Neural cell (in vitro differentiated cells): ENCODE results near the gene ACAA1.

ENCODE experiments used
- EP300 ChIP-seq: fragments of 450-650 bp; conservative IDR thresholded peaks from 2 replicates; pipeline ENCODE4 v1.6.1; 2014; ENCODE audit warnings: antibody characterized with exemption, mild to moderate bottlenecking, moderate library complexity; ENCODE audit not compliant: poor library complexity, severe bottlenecking
- MXI1 ChIP-seq: fragments of 450-650 bp; conservative IDR thresholded peaks from 2 replicates; pipeline ENCODE4 v1.6.1; 2014; ENCODE audit warnings: antibody characterized with exemption, mild to moderate bottlenecking; ENCODE audit not compliant: poor library complexity, severe bottlenecking
- POLR2AphosphoS5 ChIP-seq: IDR thresholded peaks from 2 replicates; pipeline ENCODE4 v1.6.1; 2012
- TF ChIP-seq, protein P1 (sequence below): fragments of 450-650 bp; IDR thresholded peaks from 2 replicates; pipeline ENCODE4 v1.5.1; 2014; ENCODE audit warnings: antibody characterized with exemption, mild to moderate bottlenecking, moderate library complexity; ENCODE audit not compliant: poor library complexity, severe bottlenecking
- TF ChIP-seq, protein P2 (sequence below): IDR thresholded peaks from 2 replicates; pipeline ENCODE4 v1.6.1; 2012; ENCODE audit warnings: borderline replicate concordance

DNA sequence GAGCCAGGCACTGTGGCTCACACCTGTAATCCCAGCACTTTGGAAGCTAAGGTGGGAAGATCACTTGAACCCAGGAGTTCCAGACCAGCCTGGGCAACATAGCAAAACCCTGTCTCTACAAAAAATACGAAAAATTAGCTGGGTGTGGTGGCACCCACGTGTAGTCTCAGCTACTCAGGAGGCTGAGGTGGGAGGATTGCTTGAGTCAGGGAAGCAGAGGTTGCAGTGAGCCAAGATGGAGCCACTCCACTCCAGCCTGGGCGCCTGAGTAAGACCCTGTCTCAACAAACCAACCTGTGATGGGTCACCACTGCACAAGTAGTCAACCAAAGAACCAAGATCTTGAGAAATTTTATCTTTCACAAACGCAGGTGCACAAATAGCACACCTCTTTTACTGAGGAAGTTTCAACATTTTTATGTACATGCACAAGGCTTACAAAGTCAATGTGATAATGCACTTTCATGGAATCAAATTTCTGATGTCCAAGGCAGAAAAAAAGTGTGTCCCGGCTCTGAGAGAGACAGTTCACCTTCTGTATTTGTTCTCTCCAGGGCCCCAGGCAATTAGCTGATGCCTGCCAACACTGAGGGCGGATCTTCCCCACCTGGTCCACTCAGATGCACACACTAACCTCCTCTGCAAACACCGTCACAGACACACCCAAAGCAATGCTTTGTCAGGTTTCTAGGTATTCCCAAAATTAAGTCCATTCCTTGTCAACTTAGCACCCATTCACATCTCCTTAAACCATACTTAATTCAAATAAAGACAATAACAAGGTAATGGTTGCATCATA is 12.4 kb downstream of the ACAA1 start:
- TF ChIP-seq, protein P1, sequence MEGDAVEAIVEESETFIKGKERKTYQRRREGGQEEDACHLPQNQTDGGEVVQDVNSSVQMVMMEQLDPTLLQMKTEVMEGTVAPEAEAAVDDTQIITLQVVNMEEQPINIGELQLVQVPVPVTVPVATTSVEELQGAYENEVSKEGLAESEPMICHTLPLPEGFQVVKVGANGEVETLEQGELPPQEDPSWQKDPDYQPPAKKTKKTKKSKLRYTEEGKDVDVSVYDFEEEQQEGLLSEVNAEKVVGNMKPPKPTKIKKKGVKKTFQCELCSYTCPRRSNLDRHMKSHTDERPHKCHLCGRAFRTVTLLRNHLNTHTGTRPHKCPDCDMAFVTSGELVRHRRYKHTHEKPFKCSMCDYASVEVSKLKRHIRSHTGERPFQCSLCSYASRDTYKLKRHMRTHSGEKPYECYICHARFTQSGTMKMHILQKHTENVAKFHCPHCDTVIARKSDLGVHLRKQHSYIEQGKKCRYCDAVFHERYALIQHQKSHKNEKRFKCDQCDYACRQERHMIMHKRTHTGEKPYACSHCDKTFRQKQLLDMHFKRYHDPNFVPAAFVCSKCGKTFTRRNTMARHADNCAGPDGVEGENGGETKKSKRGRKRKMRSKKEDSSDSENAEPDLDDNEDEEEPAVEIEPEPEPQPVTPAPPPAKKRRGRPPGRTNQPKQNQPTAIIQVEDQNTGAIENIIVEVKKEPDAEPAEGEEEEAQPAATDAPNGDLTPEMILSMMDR, result no peak
- no peak for TF ChIP-seq EP300
- TF ChIP-seq, protein P2, sequence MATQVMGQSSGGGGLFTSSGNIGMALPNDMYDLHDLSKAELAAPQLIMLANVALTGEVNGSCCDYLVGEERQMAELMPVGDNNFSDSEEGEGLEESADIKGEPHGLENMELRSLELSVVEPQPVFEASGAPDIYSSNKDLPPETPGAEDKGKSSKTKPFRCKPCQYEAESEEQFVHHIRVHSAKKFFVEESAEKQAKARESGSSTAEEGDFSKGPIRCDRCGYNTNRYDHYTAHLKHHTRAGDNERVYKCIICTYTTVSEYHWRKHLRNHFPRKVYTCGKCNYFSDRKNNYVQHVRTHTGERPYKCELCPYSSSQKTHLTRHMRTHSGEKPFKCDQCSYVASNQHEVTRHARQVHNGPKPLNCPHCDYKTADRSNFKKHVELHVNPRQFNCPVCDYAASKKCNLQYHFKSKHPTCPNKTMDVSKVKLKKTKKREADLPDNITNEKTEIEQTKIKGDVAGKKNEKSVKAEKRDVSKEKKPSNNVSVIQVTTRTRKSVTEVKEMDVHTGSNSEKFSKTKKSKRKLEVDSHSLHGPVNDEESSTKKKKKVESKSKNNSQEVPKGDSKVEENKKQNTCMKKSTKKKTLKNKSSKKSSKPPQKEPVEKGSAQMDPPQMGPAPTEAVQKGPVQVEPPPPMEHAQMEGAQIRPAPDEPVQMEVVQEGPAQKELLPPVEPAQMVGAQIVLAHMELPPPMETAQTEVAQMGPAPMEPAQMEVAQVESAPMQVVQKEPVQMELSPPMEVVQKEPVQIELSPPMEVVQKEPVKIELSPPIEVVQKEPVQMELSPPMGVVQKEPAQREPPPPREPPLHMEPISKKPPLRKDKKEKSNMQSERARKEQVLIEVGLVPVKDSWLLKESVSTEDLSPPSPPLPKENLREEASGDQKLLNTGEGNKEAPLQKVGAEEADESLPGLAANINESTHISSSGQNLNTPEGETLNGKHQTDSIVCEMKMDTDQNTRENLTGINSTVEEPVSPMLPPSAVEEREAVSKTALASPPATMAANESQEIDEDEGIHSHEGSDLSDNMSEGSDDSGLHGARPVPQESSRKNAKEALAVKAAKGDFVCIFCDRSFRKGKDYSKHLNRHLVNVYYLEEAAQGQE, result no peak
- TF ChIP-seq POLR2AphosphoS5, result no peak
- no peak for TF ChIP-seq MXI1
